Left hindlimb (tissue), 1 donor: ENCODE measurements around the gene INPP5F.
"Not testable (repeated sequence)": the region's sequence is repeated elsewhere in the genome, so short reads cannot be mapped to it uniquely, and the experiment has no call there.

Experiments
- DNase-seq: peaks from one replicate; pipeline ENCODE4 v3.0.0-alpha.2; 2018

INPP5F gene

GRCh38 chr10:119778776-119779445 lies 53.1 kb downstream of the INPP5F start:
- DNase-seq, result no peak

GRCh38 chr10:119780879-119781480 lies 55.1 kb downstream of the INPP5F start:
- DNase-seq, result no peak

GRCh38 chr10:119781498-119781897 lies 55.6 kb downstream of the INPP5F start:
- no peak for DNase-seq

GRCh38 chr10:119782981-119783664 lies 57.3 kb downstream of the INPP5F start:
- no peak for DNase-seq

- no peak for DNase-seq
These were observed 57.8 kb downstream of the INPP5F start for GRCh38 chr10:119783665-119784027.

- DNase-seq, result no peak
These were observed 58.7 kb downstream of the INPP5F start for GRCh38 chr10:119784340-119785067.

- no peak for DNase-seq
These were observed 60.4 kb downstream of the INPP5F start for GRCh38 chr10:119786117-119786769.

- DNase-seq, result not testable (repeated sequence)
These were observed 69.3 kb downstream of the INPP5F start for GRCh38 chr10:119795101-119795500.

GRCh38 chr10:119796039-119796438 lies 70.2 kb downstream of the INPP5F start:
- no peak for DNase-seq

- no peak for DNase-seq
These were observed 75.3 kb downstream of the INPP5F start for GRCh38 chr10:119801176-119801575.

- DNase-seq, result no peak
These were observed 76.2 kb downstream of the INPP5F start for GRCh38 chr10:119801998-119802538.

- DNase-seq, result no peak
These were observed 77.4 kb downstream of the INPP5F start for GRCh38 chr10:119803264-119803663.

GRCh38 chr10:119805702-119806230 lies 79.9 kb downstream of the INPP5F start:
- DNase-seq, result no peak

GRCh38 chr10:119806334-119807130 lies 80.7 kb downstream of the INPP5F start:
- no peak for DNase-seq

GRCh38 chr10:119807960-119808697 lies 82.3 kb downstream of the INPP5F start:
- DNase-seq, result no peak

GRCh38 chr10:119811122-119811521 lies 85.3 kb downstream of the INPP5F start:
- DNase-seq, result no peak

GRCh38 chr10:119812684-119813083 lies 86.8 kb downstream of the INPP5F start:
- no peak for DNase-seq

GRCh38 chr10:119815671-119816070 lies 89.8 kb downstream of the INPP5F start:
- no peak for DNase-seq

- DNase-seq, result peak; percentile 90
These were observed 92.4 kb downstream of the INPP5F start for GRCh38 chr10:119817991-119818888.

- DNase-seq, result no peak
These were observed 93.0 kb downstream of the INPP5F start for GRCh38 chr10:119818889-119819270.
